ENCODE data around the gene ASGR1.

Gene ASGR1

DNA sequence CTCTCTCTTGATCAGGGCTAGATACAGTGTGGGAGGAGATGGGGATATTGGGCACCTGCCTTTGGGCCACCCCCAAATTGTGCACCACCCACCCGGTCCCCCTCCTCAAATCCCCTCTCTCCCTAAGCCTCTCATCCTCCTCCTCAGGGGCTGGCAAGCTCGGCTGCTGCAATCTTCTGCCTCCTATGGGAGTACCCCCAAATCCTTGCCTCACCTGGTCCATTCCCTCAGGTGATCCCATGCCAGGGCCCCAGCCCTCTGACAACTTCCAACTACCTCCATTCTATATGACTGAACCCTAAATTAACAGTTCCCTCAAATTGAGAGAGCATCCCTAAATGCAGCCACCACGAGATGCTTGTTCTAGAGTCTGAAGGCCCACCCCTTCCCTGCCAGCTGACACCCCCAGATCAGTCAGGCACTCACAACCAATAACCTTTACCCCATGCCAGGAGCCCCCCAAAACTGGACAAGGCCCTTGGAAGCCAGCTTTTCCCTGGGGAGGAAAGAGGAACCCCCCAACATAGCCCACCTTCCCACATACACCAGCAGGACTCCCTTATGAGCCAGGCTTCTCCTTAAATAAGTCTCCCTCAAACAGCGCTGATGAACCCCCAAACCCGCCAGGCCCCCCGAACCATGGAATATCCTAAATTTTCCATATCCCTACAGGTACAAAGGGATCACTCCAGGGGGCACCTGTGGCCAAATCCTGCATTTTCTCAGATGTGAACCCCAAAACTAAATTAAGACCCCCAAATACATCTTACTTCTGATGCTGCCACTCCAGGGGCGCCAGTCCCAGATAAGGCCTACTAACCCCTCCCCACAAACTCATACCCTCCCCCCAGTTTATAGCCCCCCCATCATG lies 37.3 kb upstream of the ASGR1 start:
- TF ChIP-seq ZBTB7A (IDR thresholded peaks at IDR 0.05; ENCODE audit: low read depth): no peak
- no peak for TF ChIP-seq TCF12 (IDR thresholded peaks at IDR 0.05; ENCODE audit: low read depth)
- no peak for TF ChIP-seq CEBPB (IDR thresholded peaks at IDR 0.05)
- no peak for TF ChIP-seq EGR1 (IDR thresholded peaks at IDR 0.05)
- no peak for TF ChIP-seq EP300 (IDR thresholded peaks at IDR 0.05; ENCODE audit: borderline replicate concordance)
- TF ChIP-seq YY1 (IDR thresholded peaks at IDR 0.05; ENCODE audit: low read depth): no peak
- no peak for TF ChIP-seq TEAD4 (IDR thresholded peaks at IDR 0.05)
- TF ChIP-seq, protein P1, sequence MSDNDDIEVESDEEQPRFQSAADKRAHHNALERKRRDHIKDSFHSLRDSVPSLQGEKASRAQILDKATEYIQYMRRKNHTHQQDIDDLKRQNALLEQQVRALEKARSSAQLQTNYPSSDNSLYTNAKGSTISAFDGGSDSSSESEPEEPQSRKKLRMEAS (IDR thresholded peaks at IDR 0.05): no peak
- no peak for TF ChIP-seq NFIC (IDR thresholded peaks at IDR 0.05)
- TF ChIP-seq RAD21 (IDR thresholded peaks at IDR 0.05; ENCODE audit: low read depth): no peak
- TF ChIP-seq TAF1 (IDR thresholded peaks at IDR 0.05; ENCODE audit: low read depth): no peak
- TF ChIP-seq CREB1 (IDR thresholded peaks at IDR 0.05; ENCODE audit: low read depth): no peak
- TF ChIP-seq, protein P2, sequence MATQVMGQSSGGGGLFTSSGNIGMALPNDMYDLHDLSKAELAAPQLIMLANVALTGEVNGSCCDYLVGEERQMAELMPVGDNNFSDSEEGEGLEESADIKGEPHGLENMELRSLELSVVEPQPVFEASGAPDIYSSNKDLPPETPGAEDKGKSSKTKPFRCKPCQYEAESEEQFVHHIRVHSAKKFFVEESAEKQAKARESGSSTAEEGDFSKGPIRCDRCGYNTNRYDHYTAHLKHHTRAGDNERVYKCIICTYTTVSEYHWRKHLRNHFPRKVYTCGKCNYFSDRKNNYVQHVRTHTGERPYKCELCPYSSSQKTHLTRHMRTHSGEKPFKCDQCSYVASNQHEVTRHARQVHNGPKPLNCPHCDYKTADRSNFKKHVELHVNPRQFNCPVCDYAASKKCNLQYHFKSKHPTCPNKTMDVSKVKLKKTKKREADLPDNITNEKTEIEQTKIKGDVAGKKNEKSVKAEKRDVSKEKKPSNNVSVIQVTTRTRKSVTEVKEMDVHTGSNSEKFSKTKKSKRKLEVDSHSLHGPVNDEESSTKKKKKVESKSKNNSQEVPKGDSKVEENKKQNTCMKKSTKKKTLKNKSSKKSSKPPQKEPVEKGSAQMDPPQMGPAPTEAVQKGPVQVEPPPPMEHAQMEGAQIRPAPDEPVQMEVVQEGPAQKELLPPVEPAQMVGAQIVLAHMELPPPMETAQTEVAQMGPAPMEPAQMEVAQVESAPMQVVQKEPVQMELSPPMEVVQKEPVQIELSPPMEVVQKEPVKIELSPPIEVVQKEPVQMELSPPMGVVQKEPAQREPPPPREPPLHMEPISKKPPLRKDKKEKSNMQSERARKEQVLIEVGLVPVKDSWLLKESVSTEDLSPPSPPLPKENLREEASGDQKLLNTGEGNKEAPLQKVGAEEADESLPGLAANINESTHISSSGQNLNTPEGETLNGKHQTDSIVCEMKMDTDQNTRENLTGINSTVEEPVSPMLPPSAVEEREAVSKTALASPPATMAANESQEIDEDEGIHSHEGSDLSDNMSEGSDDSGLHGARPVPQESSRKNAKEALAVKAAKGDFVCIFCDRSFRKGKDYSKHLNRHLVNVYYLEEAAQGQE (IDR thresholded peaks at IDR 0.05; ENCODE audit: low read depth): no peak
- TF ChIP-seq FOXM1 (IDR thresholded peaks at IDR 0.05; ENCODE audit: borderline replicate concordance, low read depth): no peak
- TF ChIP-seq, protein P3, sequence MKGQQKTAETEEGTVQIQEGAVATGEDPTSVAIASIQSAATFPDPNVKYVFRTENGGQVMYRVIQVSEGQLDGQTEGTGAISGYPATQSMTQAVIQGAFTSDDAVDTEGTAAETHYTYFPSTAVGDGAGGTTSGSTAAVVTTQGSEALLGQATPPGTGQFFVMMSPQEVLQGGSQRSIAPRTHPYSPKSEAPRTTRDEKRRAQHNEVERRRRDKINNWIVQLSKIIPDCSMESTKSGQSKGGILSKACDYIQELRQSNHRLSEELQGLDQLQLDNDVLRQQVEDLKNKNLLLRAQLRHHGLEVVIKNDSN (IDR thresholded peaks at IDR 0.05): no peak

DNA sequence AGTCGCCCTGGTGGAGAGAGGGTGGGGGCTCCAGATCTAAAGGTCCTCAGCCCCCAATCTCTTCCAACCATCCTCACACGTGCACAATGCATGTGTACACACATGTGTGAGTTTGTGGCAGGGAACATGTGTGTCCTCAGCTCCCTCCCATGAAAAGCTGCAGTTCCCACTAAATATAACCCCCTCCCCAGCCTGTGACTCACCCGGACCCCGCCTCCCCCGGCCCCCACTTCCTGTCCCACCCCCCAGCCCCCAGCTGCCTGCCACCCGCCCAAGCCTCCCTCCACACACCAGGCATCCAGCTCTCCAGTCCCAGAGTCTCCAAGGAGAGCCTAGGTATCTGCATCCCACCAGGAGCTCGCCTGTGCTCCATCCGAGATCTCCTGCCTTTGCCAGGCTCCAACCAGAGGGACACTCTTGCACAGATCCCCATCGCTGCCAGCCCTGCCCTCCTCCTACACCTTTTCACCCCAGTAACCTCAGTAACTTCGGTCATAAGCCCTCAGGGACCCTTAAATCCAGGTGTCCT lies 36.5 kb upstream of the ASGR1 start:
- no peak for TF ChIP-seq FOXM1 (IDR thresholded peaks at IDR 0.05; ENCODE audit: borderline replicate concordance, low read depth)
- no peak for TF ChIP-seq TCF12 (IDR thresholded peaks at IDR 0.05; ENCODE audit: low read depth)
- no peak for TF ChIP-seq EGR1 (IDR thresholded peaks at IDR 0.05)
- TF ChIP-seq, protein P3 (IDR thresholded peaks at IDR 0.05): no peak
- TF ChIP-seq CREB1 (IDR thresholded peaks at IDR 0.05; ENCODE audit: low read depth): no peak
- TF ChIP-seq RAD21 (IDR thresholded peaks at IDR 0.05; ENCODE audit: low read depth): no peak
- no peak for TF ChIP-seq TAF1 (IDR thresholded peaks at IDR 0.05; ENCODE audit: low read depth)
- TF ChIP-seq YY1 (IDR thresholded peaks at IDR 0.05; ENCODE audit: low read depth): no peak
- TF ChIP-seq ZBTB7A (IDR thresholded peaks at IDR 0.05; ENCODE audit: low read depth): no peak
- TF ChIP-seq NFIC (IDR thresholded peaks at IDR 0.05): no peak
- TF ChIP-seq EP300 (IDR thresholded peaks at IDR 0.05; ENCODE audit: borderline replicate concordance): no peak
- TF ChIP-seq, protein P2 (IDR thresholded peaks at IDR 0.05; ENCODE audit: low read depth): no peak
- TF ChIP-seq, protein P1 (IDR thresholded peaks at IDR 0.05): no peak
- TF ChIP-seq CEBPB (IDR thresholded peaks at IDR 0.05): no peak
- TF ChIP-seq TEAD4 (IDR thresholded peaks at IDR 0.05): no peak

DNA sequence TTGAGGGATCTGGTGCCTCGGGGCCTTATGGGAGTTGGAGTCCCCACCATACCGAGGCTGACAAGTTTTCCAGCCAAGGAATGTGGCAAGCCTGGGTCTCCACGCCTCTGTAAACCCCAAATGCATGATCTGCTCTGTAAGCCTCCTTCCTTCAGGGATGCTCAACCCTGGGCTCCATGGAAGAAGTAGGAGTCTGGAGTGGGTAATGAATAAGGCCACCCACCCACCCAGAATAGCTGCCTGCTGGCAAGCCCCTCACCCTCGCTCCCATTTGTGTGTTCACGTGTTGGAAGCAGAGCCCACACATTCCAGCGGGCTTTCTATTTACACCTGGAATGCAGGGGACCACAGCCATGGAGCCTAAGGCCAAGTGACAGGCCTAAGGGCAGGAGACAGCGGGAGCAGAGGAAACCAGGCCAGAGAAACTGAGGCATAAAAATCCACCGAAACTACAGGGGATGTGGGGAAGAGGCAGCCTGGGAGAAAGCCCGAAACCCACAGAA lies 36.0 kb upstream of the ASGR1 start:
- peak; percentile 25; the same call in 1 of the 2 replicates for TF ChIP-seq TEAD4 (IDR thresholded peaks at IDR 0.05)
- no peak for TF ChIP-seq FOXM1 (IDR thresholded peaks at IDR 0.05; ENCODE audit: borderline replicate concordance, low read depth)

DNA sequence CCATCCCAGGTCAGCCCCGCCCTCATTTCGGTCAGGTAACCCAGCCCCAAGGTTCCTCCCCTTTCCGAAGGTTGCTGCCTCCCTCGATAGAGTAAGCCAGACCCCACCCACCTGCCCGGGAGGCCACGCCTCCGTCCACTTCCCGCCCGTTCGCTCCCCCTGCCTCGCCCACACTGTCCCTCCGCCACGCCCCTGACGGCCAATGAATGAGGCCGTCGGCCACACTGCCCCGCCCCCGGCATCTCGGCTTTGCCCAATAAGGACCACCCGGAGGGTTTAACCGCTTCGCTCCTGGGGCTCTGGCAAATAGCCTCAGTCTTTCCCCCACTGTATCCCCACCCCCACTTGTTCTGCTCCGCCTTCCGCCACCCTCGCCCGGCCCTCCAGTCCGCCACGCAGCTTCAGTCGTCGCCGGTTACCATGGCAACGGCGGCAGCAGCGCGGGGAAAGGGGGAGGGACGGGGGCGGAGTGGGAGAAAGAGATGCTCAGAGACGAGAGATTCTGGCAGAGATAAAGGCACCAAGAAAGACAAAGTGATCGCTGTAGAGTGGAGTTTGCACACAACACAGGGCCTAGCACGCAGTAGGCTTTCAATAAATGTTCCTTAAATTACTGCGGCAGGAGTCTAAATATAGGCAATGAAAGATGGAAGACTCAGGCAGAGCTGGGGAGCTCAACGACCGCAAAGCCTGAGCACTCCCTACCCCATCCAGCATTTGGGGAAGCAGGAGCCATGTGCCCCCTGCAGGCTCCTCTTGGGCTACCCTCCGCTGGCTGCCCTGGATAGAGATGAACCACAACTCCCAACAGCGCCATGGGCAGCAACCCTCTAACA lies 35.3 kb upstream of the ASGR1 start:
- peak; percentile 9; the same call in 1 of the 2 replicates for TF ChIP-seq NFIC (IDR thresholded peaks at IDR 0.05)
- peak; percentile 34; the same call in 1 of the 2 replicates for TF ChIP-seq CREB1 (IDR thresholded peaks at IDR 0.05; ENCODE audit: low read depth)
- TF ChIP-seq EGR1 (IDR thresholded peaks at IDR 0.05): peak; percentile 49; the same call in 1 of the 2 replicates
- TF ChIP-seq RAD21 (IDR thresholded peaks at IDR 0.05; ENCODE audit: low read depth): no peak
- no peak for TF ChIP-seq FOXM1 (IDR thresholded peaks at IDR 0.05; ENCODE audit: borderline replicate concordance, low read depth)
- TF ChIP-seq TCF12 (IDR thresholded peaks at IDR 0.05; ENCODE audit: low read depth): 0 out of 2 replicates have a peak, but pooled peaks have one; percentile 41
- TF ChIP-seq, protein P1 (IDR thresholded peaks at IDR 0.05): peak; percentile 38; the same call in 1 of the 2 replicates

Data from Ishikawa (cell line).